ENCODE data around the gene LRSAM1. TPM values are rescaled to one million over a fixed set of nuclear protein-coding genes. Genes with fewer than 3 reads are reported as not detected.
A peak's percentile ranks its signal among the peaks of the same experiment; 100 is the strongest.

LRSAM1 gene

Small RNAs within 50 kb of the gene (small RNA-seq; reads per million reads assigned to genes)
- gene RF00019, result not detected
- gene SNORA65, result 715 reads per million, percentile 99 among the genes with 10 or more reads in this experiment

Data from skeletal muscle satellite cell (primary cell).